Measurements from ENCODE around the gene PPIF.

- TF ChIP-seq POLR2A (IDR thresholded peaks at IDR 0.05; ENCODE audit: low read length): no peak
- no peak for TF ChIP-seq GATA1 (IDR thresholded peaks at IDR 0.05; ENCODE audit: low read depth, low read length)
These were observed 16.0 kb upstream of the PPIF start for GRCh38 chr10:79331226-79331625.

Measured in erythroblast (primary cell).